Gastroesophageal sphincter (tissue), 3 donors: ENCODE measurements around the gene GABRG3.

Experiments
- CTCF ChIP-seq, 4 experiments: fragments of 200-600 bp in 2 of 4; fragments of 450-650 bp in 2 of 4; sonication (generic) in 1 of 4; IDR thresholded peaks; one replicate each; pipeline ENCODE4 v1.5.1; 2017 to 2019; ENCODE audit warnings: antibody characterized with exemption in 4 of 4, mild to moderate bottlenecking in 2 of 4, moderate library complexity in 2 of 4
- POLR2A ChIP-seq, 2 donors: fragments of 450-650 bp; IDR thresholded peaks; one replicate each; pipeline ENCODE4 v1.6.1; 2017; ENCODE audit warnings: antibody characterized with exemption in 2 of 2, mild to moderate bottlenecking in 2 of 2, moderate library complexity in 1 of 2
- POLR2AphosphoS5 ChIP-seq: sonication (generic); formaldehyde crosslinking; IDR thresholded peaks from one replicate; pipeline ENCODE4 v1.6.1; 2017; ENCODE audit warnings: antibody characterized with exemption

DNA sequence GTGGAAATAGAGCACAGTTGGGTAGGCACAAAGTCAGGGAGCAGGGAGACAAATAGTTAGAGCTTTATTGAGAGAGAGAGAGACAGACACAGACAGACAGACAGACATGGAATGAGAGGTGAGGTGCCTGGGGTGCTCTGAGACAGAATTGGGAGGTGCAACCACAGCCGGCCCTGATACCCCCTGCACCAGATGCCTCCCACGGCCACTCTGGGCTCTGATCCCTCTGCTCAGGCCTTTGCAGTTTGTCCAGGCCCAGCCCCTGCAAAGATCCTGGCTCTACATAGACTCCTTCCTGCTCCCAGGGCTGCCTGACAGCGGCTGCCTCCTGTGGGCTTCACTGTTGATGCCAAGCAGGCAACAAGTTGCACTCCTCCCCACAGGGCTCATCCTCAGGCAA is 283.8 kb downstream of the GABRG3 start:
- TF ChIP-seq POLR2A (IDR thresholded peaks at IDR 0.05) (no peak), CTCF (IDR thresholded peaks at IDR 0.05) (no peak), POLR2AphosphoS5 (no peak)
